Endodermal cell (in vitro differentiated cells): ENCODE measurements around the gene SAYSD1. TPM values are rescaled to one million over a fixed set of nuclear protein-coding genes. Genes with fewer than 3 reads are reported as not detected.
"Not testable (repeated sequence)": the region's sequence is repeated elsewhere in the genome, so short reads cannot be mapped to it uniquely, and the experiment has no call there.

Experiments
- DNase-seq: peaks from one replicate; pipeline ENCODE4 v3.0.0-alpha.2; 2017
- H3K27ac ChIP-seq: 2 replicates; pipeline ENCODE4 v1.5.1; 2013; ENCODE audit warnings: mild to moderate bottlenecking, low read depth, low read length, moderate library complexity
- H3K27me3 ChIP-seq: 2 replicates; pipeline ENCODE4 v1.6.1; 2013; ENCODE audit warnings: mild to moderate bottlenecking, low read length, moderate library complexity; ENCODE audit not compliant: insufficient read depth, control insufficient read depth, poor library complexity, severe bottlenecking
- H3K36me3 ChIP-seq: 2 replicates; pipeline ENCODE4 v1.7.0; 2013; ENCODE audit warnings: mild to moderate bottlenecking, low read length, moderate library complexity; ENCODE audit not compliant: control insufficient read depth, insufficient read depth
- H3K4me1 ChIP-seq: one replicate; pipeline ENCODE4 v1.7.0; 2013; ENCODE audit warnings: low read length; ENCODE audit not compliant: control insufficient read depth, insufficient read depth
- H3K4me3 ChIP-seq: 2 replicates; pipeline ENCODE4 v1.5.1; 2013; ENCODE audit warnings: mild to moderate bottlenecking, low read length, moderate library complexity
- H3K9ac ChIP-seq: 2 replicates; pipeline ENCODE4 v1.6.1; 2013; ENCODE audit warnings: mild to moderate bottlenecking, low read length, moderate library complexity; ENCODE audit not compliant: poor library complexity, severe bottlenecking; ENCODE audit errors: extremely low read depth
- H3K9me3 ChIP-seq: 2 replicates; pipeline ENCODE4 v1.6.1; 2013; ENCODE audit warnings: mild to moderate bottlenecking, low read length, moderate library complexity; ENCODE audit not compliant: control insufficient read depth
- H3K27ac Mint-ChIP-seq: 2 replicates; pipeline ENCODE4 v1.8.0; 2020; ENCODE audit warnings: mixed read lengths
- H3K27me3 Mint-ChIP-seq: 2 replicates; pipeline ENCODE4 v1.8.0; 2021; ENCODE audit warnings: mild to moderate bottlenecking, mixed read lengths; ENCODE audit not compliant: insufficient read depth
- H3K36me3 Mint-ChIP-seq: 2 replicates; pipeline ENCODE4 v1.8.0; 2020; ENCODE audit warnings: low read depth, mixed read lengths
- H3K4me1 Mint-ChIP-seq: 2 replicates; pipeline ENCODE4 v1.8.0; 2020; ENCODE audit warnings: mixed read lengths
- H3K4me3 Mint-ChIP-seq: 2 replicates; pipeline ENCODE4 v1.8.0; 2020; ENCODE audit warnings: mild to moderate bottlenecking, moderate library complexity, mixed read lengths
- H3K9me3 Mint-ChIP-seq: 2 replicates; pipeline ENCODE4 v1.8.0; 2020; ENCODE audit warnings: mild to moderate bottlenecking, mixed read lengths
- CTCF ChIP-seq: fragments of 200-600 bp; sonication (generic); conservative IDR thresholded peaks from 2 replicates; pipeline ENCODE4 v1.5.0; 2021; ENCODE audit warnings: antibody characterized with exemption, mild to moderate bottlenecking
- WGBS, 2 experiments: methylation state at CpG; one replicate each; pipeline versions ENCODE4 v1.1.5 to v1.1.7; 2013; ENCODE audit warnings: missing lambda C conversion rate in 2 of 2, mixed read lengths in 1 of 2; ENCODE audit not compliant: insufficient coverage in 1 of 2, insufficient read length in 1 of 2; 5-methylcytosine and 5-hydroxymethylcytosine counted together
- total RNA-seq, 2 donors: library from RNA; stranded (reverse); fragmentation: NEBNext Ultra II Directional in 1 of 2; extraction: Animal tissue kit (Norgen Biotek cat#: 25700) in 1 of 2; gene quantifications; 2 replicates in 1 of 2; 3 replicates in 1 of 2; pipeline ENCODE4 v1.2.1, GENCODE V29; 2021

Gene SAYSD1
- total RNA-seq, 2 donors from 2014 or later = 7.2 to 13.0 TPM

DNA sequence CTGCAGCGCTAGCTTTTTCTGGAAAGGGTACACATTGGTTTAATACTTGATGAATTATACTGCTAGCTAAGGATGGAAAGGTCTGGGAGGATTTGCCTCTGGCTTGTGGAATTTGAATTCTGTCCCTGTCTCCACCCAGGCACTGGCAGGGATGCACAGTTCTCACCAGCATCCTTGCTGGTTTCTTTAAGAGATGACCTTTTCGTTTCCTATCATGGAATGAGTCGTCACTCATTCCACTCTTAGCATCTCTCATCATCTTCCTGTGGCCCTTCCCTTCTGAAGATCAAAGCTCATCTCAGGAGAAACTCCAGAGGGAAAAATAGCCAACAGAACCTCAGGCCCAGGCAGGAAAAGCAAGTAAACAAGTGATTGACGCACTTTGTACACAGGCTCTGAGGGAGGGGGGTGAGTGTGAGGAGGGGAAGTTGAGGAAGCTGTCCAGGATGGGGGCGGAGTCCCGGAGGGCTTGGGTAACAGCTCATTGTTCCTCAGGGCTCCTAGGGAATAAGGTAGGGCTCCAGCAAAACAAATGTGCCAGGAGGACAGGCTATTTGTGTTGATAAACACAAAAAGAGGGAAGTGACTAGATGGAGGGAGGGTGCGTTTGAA, 25.7 kb upstream of the SAYSD1 start:
- Histone ChIP-seq H3K9ac (no peak overlapping the region), H3K27me3 (peaks cover 3% of the 10 kb centered on the region), H3K36me3 (no peaks in the 10 kb centered on the region), H3K4me3 (no peak overlapping the region), H3K27ac (no peak overlapping the region), H3K9me3 (no peaks in the 10 kb centered on the region), H3K4me1 (no peaks in the 10 kb centered on the region)
- TF ChIP-seq CTCF = no peak
- Mint-ChIP-seq H3K27me3 (no peaks in the 10 kb centered on the region), H3K27ac (no peak overlapping the region), H3K9me3 (no peaks in the 10 kb centered on the region), H3K4me1 (no peaks in the 10 kb centered on the region), H3K36me3 (no peaks in the 10 kb centered on the region), H3K4me3 (no peak overlapping the region)
- WGBS, 2 experiments = 83 to 84% methylated on average over 6 to 7 of the region's 7 CpGs
- no peak for DNase-seq

- Histone ChIP-seq H3K9ac (no peak overlapping the region), H3K4me1 (no peaks in the 10 kb centered on the region), H3K9me3 (peaks cover 13% of the 10 kb centered on the region), H3K27ac (no peak overlapping the region), H3K27me3 (no peaks in the 10 kb centered on the region), H3K36me3 (no peaks in the 10 kb centered on the region), H3K4me3 (no peak overlapping the region)
- Mint-ChIP-seq H3K4me1 (no peaks in the 10 kb centered on the region), H3K27me3 (no peaks in the 10 kb centered on the region), H3K36me3 (peaks cover 4% of the 10 kb centered on the region), H3K27ac (no peak overlapping the region), H3K9me3 (no peaks in the 10 kb centered on the region), H3K4me3 (no peak overlapping the region)
- no peak for TF ChIP-seq CTCF
- WGBS, 2 experiments = 50% methylated on average over 1 to 2 of the region's 2 CpGs
- DNase-seq = peak; percentile 90
Measured at GRCh38 chr6:39137245-39137644, 22.3 kb upstream of the SAYSD1 start.

DNA sequence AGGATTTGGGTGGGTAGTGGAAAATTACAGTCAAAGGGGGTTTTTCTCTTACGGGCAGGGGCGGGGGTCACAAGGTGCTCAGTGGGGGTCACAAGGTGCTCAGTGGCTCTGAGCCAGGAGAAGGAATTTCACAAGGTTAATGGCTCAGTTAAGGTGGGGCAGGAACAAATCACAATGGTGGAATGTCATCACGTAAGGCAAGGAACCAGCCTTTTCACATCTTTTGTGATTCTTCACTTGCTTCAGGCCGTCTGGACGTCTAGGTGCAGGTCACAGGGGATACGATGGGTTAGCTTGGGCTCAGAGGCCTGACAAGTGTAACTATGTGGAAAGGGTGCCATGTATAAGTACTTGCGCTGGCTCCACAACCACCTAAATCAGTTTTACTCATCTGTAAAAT, 21.2 kb upstream of the SAYSD1 start:
- not testable (repeated sequence) for H3K4me3 Mint-ChIP-seq, H3K4me1 Mint-ChIP-seq, H3K27me3 Mint-ChIP-seq, H3K27ac ChIP-seq, H3K36me3 Mint-ChIP-seq, H3K4me3 ChIP-seq, H3K9me3 Mint-ChIP-seq, H3K36me3 ChIP-seq, H3K9ac ChIP-seq, H3K27ac Mint-ChIP-seq, H3K27me3 ChIP-seq, H3K4me1 ChIP-seq
- 74 to 82% methylated on average over 5 to 7 of the region's 7 CpGs for WGBS, 2 experiments
- peak; percentile 59 for DNase-seq
- H3K9me3 ChIP-seq = peaks cover 13% of the 10 kb centered on the region

DNA sequence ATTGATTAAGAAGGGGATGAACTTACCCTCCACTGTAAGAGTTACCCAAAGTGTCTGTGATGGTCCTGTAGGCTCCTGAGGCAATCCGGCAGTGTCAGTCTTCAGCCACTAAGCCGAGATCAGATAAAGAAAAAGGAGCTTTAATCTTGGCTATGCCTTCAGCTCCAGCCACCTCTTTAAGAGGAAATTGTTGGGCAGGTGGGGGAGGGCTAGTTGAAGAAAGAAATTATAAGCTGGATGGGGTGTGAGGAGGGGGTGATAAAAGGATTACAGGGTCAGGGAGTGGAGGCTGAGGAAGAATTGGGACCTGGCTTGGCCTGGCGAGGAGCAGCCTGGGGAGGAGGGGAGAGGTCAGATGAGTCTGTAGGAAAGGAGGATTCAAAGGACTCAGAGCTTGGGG, 19.8 kb upstream of the SAYSD1 start:
- H3K4me1 Mint-ChIP-seq = peaks cover 16% of the 10 kb centered on the region
- peak; percentile 53 for DNase-seq
- not testable (repeated sequence) for H3K9ac ChIP-seq, H3K4me3 Mint-ChIP-seq, H3K27ac ChIP-seq, H3K27me3 ChIP-seq, H3K4me3 ChIP-seq, H3K36me3 ChIP-seq, H3K27me3 Mint-ChIP-seq, H3K27ac Mint-ChIP-seq, H3K4me1 ChIP-seq, H3K9me3 Mint-ChIP-seq, H3K36me3 Mint-ChIP-seq
- peaks cover 13% of the 10 kb centered on the region for H3K9me3 ChIP-seq
- peak; percentile 12 for TF ChIP-seq CTCF
- 50 to 75% methylated on average over 3 of the region's 3 CpGs for WGBS, 2 experiments
